ENCODE results near the gene SYT17. TPM values are rescaled to one million over a fixed set of nuclear protein-coding genes. Genes with fewer than 3 reads are reported as not detected.

SYT17 gene
- total RNA-seq, 1 experiment from 2014 or later: 10.3 TPM

DNA sequence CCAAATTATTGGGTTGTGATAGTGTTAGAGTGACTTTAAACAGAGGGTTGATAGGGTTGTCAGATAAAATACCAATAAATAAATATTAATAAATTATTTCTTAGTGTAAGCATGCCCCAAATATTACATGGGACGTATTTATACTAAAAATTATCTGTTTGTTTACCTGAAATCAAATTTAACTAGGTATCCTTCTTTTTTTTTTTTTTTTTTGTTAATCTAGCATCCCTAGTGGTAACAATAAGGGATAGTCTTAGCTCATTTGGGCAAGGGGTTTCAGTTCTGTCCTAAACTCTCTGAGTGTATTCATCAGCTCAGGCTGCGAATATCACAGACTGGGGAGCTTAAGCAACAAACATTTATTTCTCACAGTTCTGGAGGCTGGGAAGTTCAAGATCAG lies 118.8 kb downstream of the SYT17 start:
- no peaks in the 10 kb centered on the region for H3K36me3 ChIP-seq (ENCODE audit: control insufficient read depth in 1 of 2, insufficient read depth in 2 of 2, low read length in 2 of 2)
- ATAC-seq: no peak
- H3K9me3 ChIP-seq (ENCODE audit: control insufficient read depth in 1 of 2, insufficient read depth in 1 of 2, low read depth in 1 of 2, low read length in 2 of 2): no peaks in the 10 kb centered on the region
- intact Hi-C loops (cut with micrococcal nuclease): no loop called here
- ChIA-PET POLR2A (no interaction called here), CTCF (interaction anchor here (1.2 kb wide), 1 partner anchor 23 kb away, joined by 3 read pairs; no protein-coding TSS in a partner anchor), RAD21 (ENCODE audit: low non-redundant PET in 1 of 2, low total read pairs in 2 of 2, uncharacterized antibody in 2 of 2, unreplicated experiment in 2 of 2) (no interaction called here)
- H2AFZ ChIP-seq (ENCODE audit: low read depth, low read length, poor library complexity, severe bottlenecking): no peak overlapping the region
- no peak overlapping the region for H3K9ac ChIP-seq (ENCODE audit: low read length)
- no peaks in the 10 kb centered on the region for H3K27me3 ChIP-seq (ENCODE audit: insufficient read depth, low read length)
- TF ChIP-seq, protein P1, sequence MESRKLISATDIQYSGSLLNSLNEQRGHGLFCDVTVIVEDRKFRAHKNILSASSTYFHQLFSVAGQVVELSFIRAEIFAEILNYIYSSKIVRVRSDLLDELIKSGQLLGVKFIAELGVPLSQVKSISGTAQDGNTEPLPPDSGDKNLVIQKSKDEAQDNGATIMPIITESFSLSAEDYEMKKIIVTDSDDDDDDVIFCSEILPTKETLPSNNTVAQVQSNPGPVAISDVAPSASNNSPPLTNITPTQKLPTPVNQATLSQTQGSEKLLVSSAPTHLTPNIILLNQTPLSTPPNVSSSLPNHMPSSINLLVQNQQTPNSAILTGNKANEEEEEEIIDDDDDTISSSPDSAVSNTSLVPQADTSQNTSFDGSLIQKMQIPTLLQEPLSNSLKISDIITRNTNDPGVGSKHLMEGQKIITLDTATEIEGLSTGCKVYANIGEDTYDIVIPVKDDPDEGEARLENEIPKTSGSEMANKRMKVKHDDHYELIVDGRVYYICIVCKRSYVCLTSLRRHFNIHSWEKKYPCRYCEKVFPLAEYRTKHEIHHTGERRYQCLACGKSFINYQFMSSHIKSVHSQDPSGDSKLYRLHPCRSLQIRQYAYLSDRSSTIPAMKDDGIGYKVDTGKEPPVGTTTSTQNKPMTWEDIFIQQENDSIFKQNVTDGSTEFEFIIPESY (IDR thresholded peaks at IDR 0.05; ENCODE audit: extremely low read depth, insufficient replicate concordance, low read length): no peak
- no peak for TF ChIP-seq CBX3 (IDR thresholded peaks at IDR 0.05; ENCODE audit: low read depth)
- no peak for TF ChIP-seq JUND (IDR thresholded peaks at IDR 0.05)
- TF ChIP-seq RAD21 (IDR thresholded peaks at IDR 0.05; ENCODE audit: low read depth): no peak
- TF ChIP-seq SP1 (IDR thresholded peaks at IDR 0.05; ENCODE audit: low read depth): no peak
- no peak for TF ChIP-seq SIN3A (IDR thresholded peaks at IDR 0.05; ENCODE audit: low read depth)
- no peak for TF ChIP-seq ATF3 (IDR thresholded peaks at IDR 0.05)
- TF ChIP-seq POLR2A (IDR thresholded peaks at IDR 0.05; ENCODE audit: borderline replicate concordance, extremely low read depth, insufficient read depth, insufficient read length): no peak
- TF ChIP-seq, protein P2, sequence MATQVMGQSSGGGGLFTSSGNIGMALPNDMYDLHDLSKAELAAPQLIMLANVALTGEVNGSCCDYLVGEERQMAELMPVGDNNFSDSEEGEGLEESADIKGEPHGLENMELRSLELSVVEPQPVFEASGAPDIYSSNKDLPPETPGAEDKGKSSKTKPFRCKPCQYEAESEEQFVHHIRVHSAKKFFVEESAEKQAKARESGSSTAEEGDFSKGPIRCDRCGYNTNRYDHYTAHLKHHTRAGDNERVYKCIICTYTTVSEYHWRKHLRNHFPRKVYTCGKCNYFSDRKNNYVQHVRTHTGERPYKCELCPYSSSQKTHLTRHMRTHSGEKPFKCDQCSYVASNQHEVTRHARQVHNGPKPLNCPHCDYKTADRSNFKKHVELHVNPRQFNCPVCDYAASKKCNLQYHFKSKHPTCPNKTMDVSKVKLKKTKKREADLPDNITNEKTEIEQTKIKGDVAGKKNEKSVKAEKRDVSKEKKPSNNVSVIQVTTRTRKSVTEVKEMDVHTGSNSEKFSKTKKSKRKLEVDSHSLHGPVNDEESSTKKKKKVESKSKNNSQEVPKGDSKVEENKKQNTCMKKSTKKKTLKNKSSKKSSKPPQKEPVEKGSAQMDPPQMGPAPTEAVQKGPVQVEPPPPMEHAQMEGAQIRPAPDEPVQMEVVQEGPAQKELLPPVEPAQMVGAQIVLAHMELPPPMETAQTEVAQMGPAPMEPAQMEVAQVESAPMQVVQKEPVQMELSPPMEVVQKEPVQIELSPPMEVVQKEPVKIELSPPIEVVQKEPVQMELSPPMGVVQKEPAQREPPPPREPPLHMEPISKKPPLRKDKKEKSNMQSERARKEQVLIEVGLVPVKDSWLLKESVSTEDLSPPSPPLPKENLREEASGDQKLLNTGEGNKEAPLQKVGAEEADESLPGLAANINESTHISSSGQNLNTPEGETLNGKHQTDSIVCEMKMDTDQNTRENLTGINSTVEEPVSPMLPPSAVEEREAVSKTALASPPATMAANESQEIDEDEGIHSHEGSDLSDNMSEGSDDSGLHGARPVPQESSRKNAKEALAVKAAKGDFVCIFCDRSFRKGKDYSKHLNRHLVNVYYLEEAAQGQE (IDR thresholded peaks at IDR 0.05; ENCODE audit: low read depth): no peak
- no peak for TF ChIP-seq CEBPB (IDR thresholded peaks at IDR 0.05; ENCODE audit: low read depth)
- TF ChIP-seq FOSL1 (IDR thresholded peaks at IDR 0.05; ENCODE audit: low read depth): no peak
- no peak for TF ChIP-seq EZH2 (IDR thresholded peaks at IDR 0.05)
- TF ChIP-seq EZH2phosphoT487 (IDR thresholded peaks at IDR 0.05; ENCODE audit: borderline replicate concordance): no peak
- no peak for TF ChIP-seq SRF (IDR thresholded peaks at IDR 0.05; ENCODE audit: low read depth)
- no peak for TF ChIP-seq YY1 (IDR thresholded peaks at IDR 0.05; ENCODE audit: extremely low read depth, insufficient replicate concordance, low read depth, low read length)
- TF ChIP-seq ELF1 (IDR thresholded peaks at IDR 0.05; ENCODE audit: borderline replicate concordance, low read depth): no peak
- TF ChIP-seq, protein P3, sequence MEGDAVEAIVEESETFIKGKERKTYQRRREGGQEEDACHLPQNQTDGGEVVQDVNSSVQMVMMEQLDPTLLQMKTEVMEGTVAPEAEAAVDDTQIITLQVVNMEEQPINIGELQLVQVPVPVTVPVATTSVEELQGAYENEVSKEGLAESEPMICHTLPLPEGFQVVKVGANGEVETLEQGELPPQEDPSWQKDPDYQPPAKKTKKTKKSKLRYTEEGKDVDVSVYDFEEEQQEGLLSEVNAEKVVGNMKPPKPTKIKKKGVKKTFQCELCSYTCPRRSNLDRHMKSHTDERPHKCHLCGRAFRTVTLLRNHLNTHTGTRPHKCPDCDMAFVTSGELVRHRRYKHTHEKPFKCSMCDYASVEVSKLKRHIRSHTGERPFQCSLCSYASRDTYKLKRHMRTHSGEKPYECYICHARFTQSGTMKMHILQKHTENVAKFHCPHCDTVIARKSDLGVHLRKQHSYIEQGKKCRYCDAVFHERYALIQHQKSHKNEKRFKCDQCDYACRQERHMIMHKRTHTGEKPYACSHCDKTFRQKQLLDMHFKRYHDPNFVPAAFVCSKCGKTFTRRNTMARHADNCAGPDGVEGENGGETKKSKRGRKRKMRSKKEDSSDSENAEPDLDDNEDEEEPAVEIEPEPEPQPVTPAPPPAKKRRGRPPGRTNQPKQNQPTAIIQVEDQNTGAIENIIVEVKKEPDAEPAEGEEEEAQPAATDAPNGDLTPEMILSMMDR (IDR thresholded peaks at IDR 0.05 in 2 of 3, conservative IDR thresholded peaks at IDR 0.05 in 1 of 3; ENCODE audit: borderline replicate concordance in 1 of 3, insufficient read depth in 1 of 3, low read depth in 2 of 3, low read length in 2 of 3): no peak
- no peak for TF ChIP-seq ZFX (IDR thresholded peaks at IDR 0.05)
- TF ChIP-seq MAX (IDR thresholded peaks at IDR 0.05): no peak
- no peak for TF ChIP-seq ZNF274 (IDR thresholded peaks at IDR 0.05; ENCODE audit: low read depth, low read length)
- H3K9me2 ChIP-seq (ENCODE audit: insufficient read depth): no peaks in the 10 kb centered on the region
- no peak overlapping the region for H3K4me2 ChIP-seq (ENCODE audit: low read length)
- peaks cover 36 to 37% of the 10 kb centered on the region in 2 experiments for H3K4me1 ChIP-seq (ENCODE audit: control insufficient read depth in 1 of 2, insufficient read depth in 2 of 2, low read length in 2 of 2)
- H3K27ac ChIP-seq (ENCODE audit: low read depth, low read length): no peak overlapping the region
- no peaks in the 10 kb centered on the region for H4K20me1 ChIP-seq (ENCODE audit: insufficient read depth)
- H3K4me3 ChIP-seq (replicated peaks in 1 of 2; ENCODE audit: low read depth in 1 of 2, low read length in 2 of 2): no peak overlapping the region
- no TSS peak for BruUV-seq (replicated peaks)
- H3K79me2 ChIP-seq (ENCODE audit: insufficient read depth, low read length): no peaks in the 10 kb centered on the region
- no peak for DNase-seq (ENCODE audit: low read depth, low spot score)
